Uterus (tissue), 4 donors: ENCODE results near the gene KLHL41. TPM values are rescaled to one million over a fixed set of nuclear protein-coding genes. Genes with fewer than 3 reads are reported as not detected.

Source experiments
- DNase-seq, 2 donors: peaks; one replicate each; pipeline ENCODE4 v3.0.0-alpha.2; 2019 to 2020
- H3K27ac ChIP-seq, 2 donors: fragments of 200-600 bp; sonication (generic); 1 replicate in 1 of 2; 2 replicates in 1 of 2; pipeline ENCODE4 v1.5.1; 2016 to 2018
- H3K27me3 ChIP-seq, 2 donors: fragments of 200-600 bp; sonication (generic); one replicate each; pipeline ENCODE4 v1.5.1; 2018 to 2019; ENCODE audit warnings: control low read depth in 1 of 2
- H3K36me3 ChIP-seq, 2 donors: fragments of 200-600 bp; sonication (generic); one replicate each; pipeline ENCODE4 v1.5.1; 2019; ENCODE audit warnings: control low read depth in 1 of 2
- H3K4me1 ChIP-seq, 2 donors: fragments of 200-600 bp; sonication (generic); one replicate each; pipeline ENCODE4 v1.5.1; 2018 to 2019; ENCODE audit warnings: control low read depth in 1 of 2
- H3K4me3 ChIP-seq, 2 donors: fragments of 200-600 bp; sonication (generic); 1 replicate in 1 of 2; 2 replicates in 1 of 2; pipeline ENCODE4 v1.5.1; 2018 to 2019; ENCODE audit warnings: mild to moderate bottlenecking in 1 of 2
- H3K9me3 ChIP-seq, 2 donors: fragments of 200-600 bp; sonication (generic); one replicate each; pipeline ENCODE4 v1.5.1; 2019; ENCODE audit warnings: control low read depth in 1 of 2
- POLR2A ChIP-seq, 2 donors: fragments of 450-650 bp; IDR thresholded peaks; one replicate each; pipeline ENCODE4 v1.6.1; 2016; ENCODE audit warnings: antibody characterized with exemption in 2 of 2, mild to moderate bottlenecking in 1 of 2, moderate library complexity in 1 of 2
- intact Hi-C: fragments of 100-400 bp; cut with DNase I; formaldehyde crosslinking; loops from one replicate; pipeline ENCODE4 v1.15.1; 2023; ENCODE audit warnings: low total_unique reads
- total RNA-seq, 4 donors: library from RNA; depleted of rRNA in 3 of 4; stranded (reverse); fragments of >200 nt in 3 of 4; gene quantifications; one replicate each; pipeline versions ENCODE4 v1.1.0 to v1.2.4, GENCODE V29; 2014 to 2023
- TF ChIP-seq, protein P1 (sequence below), 4 experiments: fragments of 200-600 bp in 2 of 4; fragments of 450-650 bp in 2 of 4; sonication (generic) in 2 of 4; IDR thresholded peaks; one replicate each; pipeline ENCODE4 v1.5.1; 2016 to 2019; ENCODE audit warnings: antibody characterized with exemption in 4 of 4, mild to moderate bottlenecking in 2 of 4, moderate library complexity in 1 of 4
- donor health status: DM: yes; HTN: yes; CAD: no.

KLHL41 gene
- total RNA-seq, 4 donors from 2014 or later: 0.77 to 4.4 (median 3.5) TPM; not detected in 1

DNA sequence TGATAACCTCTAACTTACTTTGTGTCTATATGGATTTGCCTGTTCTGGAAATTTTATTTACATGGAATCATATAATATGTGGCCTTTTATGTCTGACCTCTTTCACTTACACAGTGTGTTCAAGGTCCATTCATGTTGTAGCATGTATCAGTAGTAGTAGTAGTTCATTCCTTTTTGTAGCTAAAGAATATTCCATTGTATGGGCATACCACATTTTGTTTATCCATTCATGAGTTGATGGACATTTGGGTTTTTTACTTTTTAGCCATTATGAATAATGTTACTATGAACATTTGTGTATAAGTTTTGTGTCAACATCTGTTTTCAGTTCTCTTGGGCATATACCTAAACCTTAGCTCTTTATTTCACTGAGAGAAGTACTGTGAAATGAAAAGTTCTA lies 18.7 kb upstream of the KLHL41 start:
- Histone ChIP-seq H3K4me3 (no peak overlapping the region), H3K36me3 (no peaks in the 10 kb centered on the region), H3K4me1 (no peaks in the 10 kb centered on the region), H3K27ac (no peak overlapping the region), H3K27me3 (no peaks in the 10 kb centered on the region), H3K9me3 (no peaks in the 10 kb centered on the region)
- intact Hi-C loops: no loop called here
- no peak for TF ChIP-seq POLR2A (IDR thresholded peaks at IDR 0.05)
- TF ChIP-seq, protein P1, sequence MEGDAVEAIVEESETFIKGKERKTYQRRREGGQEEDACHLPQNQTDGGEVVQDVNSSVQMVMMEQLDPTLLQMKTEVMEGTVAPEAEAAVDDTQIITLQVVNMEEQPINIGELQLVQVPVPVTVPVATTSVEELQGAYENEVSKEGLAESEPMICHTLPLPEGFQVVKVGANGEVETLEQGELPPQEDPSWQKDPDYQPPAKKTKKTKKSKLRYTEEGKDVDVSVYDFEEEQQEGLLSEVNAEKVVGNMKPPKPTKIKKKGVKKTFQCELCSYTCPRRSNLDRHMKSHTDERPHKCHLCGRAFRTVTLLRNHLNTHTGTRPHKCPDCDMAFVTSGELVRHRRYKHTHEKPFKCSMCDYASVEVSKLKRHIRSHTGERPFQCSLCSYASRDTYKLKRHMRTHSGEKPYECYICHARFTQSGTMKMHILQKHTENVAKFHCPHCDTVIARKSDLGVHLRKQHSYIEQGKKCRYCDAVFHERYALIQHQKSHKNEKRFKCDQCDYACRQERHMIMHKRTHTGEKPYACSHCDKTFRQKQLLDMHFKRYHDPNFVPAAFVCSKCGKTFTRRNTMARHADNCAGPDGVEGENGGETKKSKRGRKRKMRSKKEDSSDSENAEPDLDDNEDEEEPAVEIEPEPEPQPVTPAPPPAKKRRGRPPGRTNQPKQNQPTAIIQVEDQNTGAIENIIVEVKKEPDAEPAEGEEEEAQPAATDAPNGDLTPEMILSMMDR (IDR thresholded peaks at IDR 0.05): no peak
- no peak for DNase-seq

GRCh38 chr2:169491378-169491777 lies 18.1 kb upstream of the KLHL41 start:
- TF ChIP-seq, protein P1 (IDR thresholded peaks at IDR 0.05): no peak
- no peak for TF ChIP-seq POLR2A (IDR thresholded peaks at IDR 0.05)
- H3K9me3 ChIP-seq: no peaks in the 10 kb centered on the region
- DNase-seq: no peak
- no peaks in the 10 kb centered on the region for H3K4me1 ChIP-seq
- H3K36me3 ChIP-seq: no peaks in the 10 kb centered on the region
- no peak overlapping the region for H3K27ac ChIP-seq
- H3K4me3 ChIP-seq: no peak overlapping the region
- no peaks in the 10 kb centered on the region for H3K27me3 ChIP-seq
- intact Hi-C loops: no loop called here

DNA sequence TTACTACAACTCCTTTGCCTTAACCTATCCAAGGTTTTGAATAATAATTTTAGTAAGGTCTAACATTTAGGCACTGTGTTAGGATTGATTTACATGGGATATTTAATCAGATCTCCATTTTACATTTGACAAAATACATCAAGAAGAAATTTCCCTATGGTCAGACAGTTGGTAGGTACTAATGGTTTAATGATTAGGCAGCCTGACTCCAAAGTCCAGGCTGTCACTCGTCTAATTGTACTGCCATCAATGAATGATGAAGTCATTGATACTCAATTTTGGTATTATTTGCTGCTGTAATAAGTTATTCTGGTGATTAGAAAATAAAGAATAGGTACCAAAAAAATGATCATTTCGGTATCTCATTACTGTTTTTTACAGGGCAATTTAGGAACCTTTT lies 16.1 kb upstream of the KLHL41 start:
- H3K27ac ChIP-seq: no peak overlapping the region
- TF ChIP-seq, protein P1 (IDR thresholded peaks at IDR 0.05): no peak
- no peak for TF ChIP-seq POLR2A (IDR thresholded peaks at IDR 0.05)
- no peaks in the 10 kb centered on the region for H3K36me3 ChIP-seq
- no peak overlapping the region for H3K4me3 ChIP-seq
- H3K27me3 ChIP-seq: no peaks in the 10 kb centered on the region
- no peaks in the 10 kb centered on the region for H3K9me3 ChIP-seq
- DNase-seq: no peak
- no peaks in the 10 kb centered on the region for H3K4me1 ChIP-seq
- intact Hi-C loops: no loop called here

DNA sequence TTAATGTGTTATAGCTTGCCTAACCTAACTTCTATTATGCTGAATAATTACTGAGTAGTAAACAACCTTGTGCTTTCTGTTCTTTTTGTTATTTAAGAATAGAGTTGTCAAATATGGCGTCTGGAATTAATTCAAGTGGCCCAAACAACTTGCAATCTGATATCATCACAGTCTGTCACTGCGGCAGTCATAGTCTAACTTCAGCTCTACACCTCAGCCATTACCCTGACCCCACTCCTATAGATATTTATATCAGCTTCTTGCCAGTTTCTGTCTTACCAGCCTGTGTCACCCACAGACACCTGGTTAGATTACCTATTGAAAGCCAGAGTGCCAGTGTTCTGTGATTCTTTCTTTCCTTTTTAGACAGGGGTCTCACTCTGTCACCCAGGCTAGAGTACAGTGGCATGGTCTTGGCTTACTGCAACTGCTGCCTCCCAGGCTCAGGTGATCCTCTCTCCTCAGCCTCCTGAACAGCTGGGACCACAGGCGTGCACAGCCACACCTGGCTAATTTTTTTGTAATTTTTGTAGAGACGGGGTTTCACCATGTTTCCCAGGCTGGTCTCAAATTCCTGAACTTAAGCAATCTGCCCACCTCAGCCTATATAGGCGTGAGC lies 14.1 kb upstream of the KLHL41 start:
- Histone ChIP-seq H3K9me3 (no peaks in the 10 kb centered on the region), H3K4me3 (no peak overlapping the region), H3K27me3 (no peaks in the 10 kb centered on the region), H3K27ac (no peak overlapping the region), H3K36me3 (no peaks in the 10 kb centered on the region), H3K4me1 (no peaks in the 10 kb centered on the region)
- intact Hi-C loops: no loop called here
- TF ChIP-seq POLR2A (IDR thresholded peaks at IDR 0.05): no peak
- TF ChIP-seq, protein P1 (IDR thresholded peaks at IDR 0.05): no peak
- DNase-seq: no peak

- no peak overlapping the region for H3K27ac ChIP-seq
- no peak for DNase-seq
- H3K36me3 ChIP-seq: no peaks in the 10 kb centered on the region
- no peaks in the 10 kb centered on the region for H3K9me3 ChIP-seq
- H3K4me1 ChIP-seq: peaks cover 0 to 3% of the 10 kb centered on the region in 2 donors
- TF ChIP-seq POLR2A (IDR thresholded peaks at IDR 0.05): no peak
- TF ChIP-seq, protein P1 (IDR thresholded peaks at IDR 0.05): no peak
- no peak overlapping the region for H3K4me3 ChIP-seq
- no peaks in the 10 kb centered on the region for H3K27me3 ChIP-seq
- intact Hi-C loops: no loop called here
These were observed 4.9 kb upstream of the KLHL41 start for GRCh38 chr2:169504651-169505050.
